ENCODE results near the gene AFAP1. TPM values are rescaled to one million over a fixed set of nuclear protein-coding genes. Genes with fewer than 3 reads are reported as not detected.

Gene AFAP1
- total RNA-seq, 1 donor from 2014 or later = 31.9 TPM

GRCh38 chr4:7985072-7985471, 45.4 kb upstream of the AFAP1 start:
- DNase-seq (ENCODE audit: low spot score, unreplicated experiment) = no peak
- peaks cover 4% of the 10 kb centered on the region for H3K9me3 Mint-ChIP-seq (ENCODE audit: low read depth)
- peaks cover 7% of the 10 kb centered on the region for H3K27me3 Mint-ChIP-seq
- no peak overlapping the region for H3K4me3 Mint-ChIP-seq (ENCODE audit: low read depth)
- H3K4me1 Mint-ChIP-seq (ENCODE audit: low read depth) = peaks cover 6% of the 10 kb centered on the region
- no peak overlapping the region for H3K27ac Mint-ChIP-seq
- H3K36me3 Mint-ChIP-seq (ENCODE audit: insufficient read depth) = peaks cover 2% of the 10 kb centered on the region
- peak; percentile 13 for TF ChIP-seq CTCF (IDR thresholded peaks at IDR 0.05; ENCODE audit: unreplicated experiment)

- no peak overlapping the region for H3K4me3 Mint-ChIP-seq (ENCODE audit: low read depth)
- H3K4me1 Mint-ChIP-seq (ENCODE audit: low read depth) = peaks cover 9% of the 10 kb centered on the region
- H3K36me3 Mint-ChIP-seq (ENCODE audit: insufficient read depth) = peaks cover 2% of the 10 kb centered on the region
- no peak for DNase-seq (ENCODE audit: low spot score, unreplicated experiment)
- peaks cover 7% of the 10 kb centered on the region for H3K27me3 Mint-ChIP-seq
- H3K9me3 Mint-ChIP-seq (ENCODE audit: low read depth) = peaks cover 4% of the 10 kb centered on the region
- H3K27ac Mint-ChIP-seq = no peak overlapping the region
- TF ChIP-seq CTCF (IDR thresholded peaks at IDR 0.05; ENCODE audit: unreplicated experiment) = no peak
These were observed 44.7 kb upstream of the AFAP1 start for GRCh38 chr4:7984286-7984925.

GRCh38 chr4:7983296-7983695, 43.6 kb upstream of the AFAP1 start:
- peaks cover 16% of the 10 kb centered on the region for H3K4me1 Mint-ChIP-seq (ENCODE audit: low read depth)
- H3K27me3 Mint-ChIP-seq = peaks cover 7% of the 10 kb centered on the region
- no peak overlapping the region for H3K4me3 Mint-ChIP-seq (ENCODE audit: low read depth)
- TF ChIP-seq CTCF (IDR thresholded peaks at IDR 0.05; ENCODE audit: unreplicated experiment) = no peak
- no peak overlapping the region for H3K27ac Mint-ChIP-seq
- DNase-seq (ENCODE audit: low spot score, unreplicated experiment) = no peak
- H3K9me3 Mint-ChIP-seq (ENCODE audit: low read depth) = peaks cover 4% of the 10 kb centered on the region
- peaks cover 2% of the 10 kb centered on the region for H3K36me3 Mint-ChIP-seq (ENCODE audit: insufficient read depth)

GRCh38 chr4:7981738-7982394, 42.2 kb upstream of the AFAP1 start:
- Mint-ChIP-seq H3K9me3 (ENCODE audit: low read depth) (peaks cover 4% of the 10 kb centered on the region), H3K27ac (no peak overlapping the region), H3K4me1 (ENCODE audit: low read depth) (peaks cover 20% of the 10 kb centered on the region), H3K27me3 (peaks cover 7% of the 10 kb centered on the region), H3K36me3 (ENCODE audit: insufficient read depth) (peaks cover 2% of the 10 kb centered on the region), H3K4me3 (ENCODE audit: low read depth) (no peak overlapping the region)
- no peak for DNase-seq (ENCODE audit: low spot score, unreplicated experiment)
- TF ChIP-seq CTCF (IDR thresholded peaks at IDR 0.05; ENCODE audit: unreplicated experiment) = no peak

GRCh38 chr4:7980036-7980435, 40.4 kb upstream of the AFAP1 start:
- no peak for DNase-seq (ENCODE audit: low spot score, unreplicated experiment)
- peaks cover 2% of the 10 kb centered on the region for H3K36me3 Mint-ChIP-seq (ENCODE audit: insufficient read depth)
- H3K4me1 Mint-ChIP-seq (ENCODE audit: low read depth) = peaks cover 20% of the 10 kb centered on the region
- TF ChIP-seq CTCF (IDR thresholded peaks at IDR 0.05; ENCODE audit: unreplicated experiment) = no peak
- no peak overlapping the region for H3K27ac Mint-ChIP-seq
- H3K9me3 Mint-ChIP-seq (ENCODE audit: low read depth) = peaks cover 4% of the 10 kb centered on the region
- no peak overlapping the region for H3K4me3 Mint-ChIP-seq (ENCODE audit: low read depth)
- peaks cover 7% of the 10 kb centered on the region for H3K27me3 Mint-ChIP-seq
